ENCODE measurements around the gene ITGB8.

ITGB8 gene

DNA sequence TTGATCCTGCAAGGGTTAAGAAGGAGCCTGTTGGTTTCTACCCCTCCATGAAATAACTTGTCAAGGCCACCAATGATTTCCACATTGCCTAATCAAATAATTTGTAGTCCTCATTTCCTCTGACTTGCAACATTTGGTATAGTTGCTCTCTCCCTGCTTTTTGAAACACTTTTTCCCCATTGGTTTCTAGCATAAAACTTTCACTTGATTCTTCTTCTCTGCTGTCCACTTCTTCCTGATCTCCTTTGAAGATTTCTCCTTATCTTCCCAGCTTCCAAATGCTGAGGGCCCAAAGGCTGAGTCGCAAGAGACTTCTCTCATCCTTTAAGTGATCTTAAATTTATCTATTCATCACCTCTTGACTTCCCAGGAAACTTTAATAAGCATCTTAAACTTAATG, 134.2 kb downstream of the ITGB8 start:
- Histone ChIP-seq H3K4me3 (replicated peaks; ENCODE audit: insufficient read depth, low read length) (no peak overlapping the region), H3K27ac (replicated peaks) (no peak overlapping the region), H3K27me3 (ENCODE audit: insufficient read depth, poor library complexity, severe bottlenecking) (no peaks in the 10 kb centered on the region)
- DNase-seq (ENCODE audit: low read depth in 1 of 2, low spot score in 1 of 2) = no peak
- TF ChIP-seq POLR2AphosphoS5 (IDR thresholded peaks at IDR 0.05; ENCODE audit: low read depth) = no peak
- TF ChIP-seq, protein P1, sequence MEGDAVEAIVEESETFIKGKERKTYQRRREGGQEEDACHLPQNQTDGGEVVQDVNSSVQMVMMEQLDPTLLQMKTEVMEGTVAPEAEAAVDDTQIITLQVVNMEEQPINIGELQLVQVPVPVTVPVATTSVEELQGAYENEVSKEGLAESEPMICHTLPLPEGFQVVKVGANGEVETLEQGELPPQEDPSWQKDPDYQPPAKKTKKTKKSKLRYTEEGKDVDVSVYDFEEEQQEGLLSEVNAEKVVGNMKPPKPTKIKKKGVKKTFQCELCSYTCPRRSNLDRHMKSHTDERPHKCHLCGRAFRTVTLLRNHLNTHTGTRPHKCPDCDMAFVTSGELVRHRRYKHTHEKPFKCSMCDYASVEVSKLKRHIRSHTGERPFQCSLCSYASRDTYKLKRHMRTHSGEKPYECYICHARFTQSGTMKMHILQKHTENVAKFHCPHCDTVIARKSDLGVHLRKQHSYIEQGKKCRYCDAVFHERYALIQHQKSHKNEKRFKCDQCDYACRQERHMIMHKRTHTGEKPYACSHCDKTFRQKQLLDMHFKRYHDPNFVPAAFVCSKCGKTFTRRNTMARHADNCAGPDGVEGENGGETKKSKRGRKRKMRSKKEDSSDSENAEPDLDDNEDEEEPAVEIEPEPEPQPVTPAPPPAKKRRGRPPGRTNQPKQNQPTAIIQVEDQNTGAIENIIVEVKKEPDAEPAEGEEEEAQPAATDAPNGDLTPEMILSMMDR (IDR thresholded peaks at IDR 0.05; ENCODE audit: insufficient read depth, low read length) = no peak
- TF ChIP-seq SPI1 (IDR thresholded peaks at IDR 0.05; ENCODE audit: borderline replicate concordance, low read depth) = no peak
- TF ChIP-seq, protein P2, sequence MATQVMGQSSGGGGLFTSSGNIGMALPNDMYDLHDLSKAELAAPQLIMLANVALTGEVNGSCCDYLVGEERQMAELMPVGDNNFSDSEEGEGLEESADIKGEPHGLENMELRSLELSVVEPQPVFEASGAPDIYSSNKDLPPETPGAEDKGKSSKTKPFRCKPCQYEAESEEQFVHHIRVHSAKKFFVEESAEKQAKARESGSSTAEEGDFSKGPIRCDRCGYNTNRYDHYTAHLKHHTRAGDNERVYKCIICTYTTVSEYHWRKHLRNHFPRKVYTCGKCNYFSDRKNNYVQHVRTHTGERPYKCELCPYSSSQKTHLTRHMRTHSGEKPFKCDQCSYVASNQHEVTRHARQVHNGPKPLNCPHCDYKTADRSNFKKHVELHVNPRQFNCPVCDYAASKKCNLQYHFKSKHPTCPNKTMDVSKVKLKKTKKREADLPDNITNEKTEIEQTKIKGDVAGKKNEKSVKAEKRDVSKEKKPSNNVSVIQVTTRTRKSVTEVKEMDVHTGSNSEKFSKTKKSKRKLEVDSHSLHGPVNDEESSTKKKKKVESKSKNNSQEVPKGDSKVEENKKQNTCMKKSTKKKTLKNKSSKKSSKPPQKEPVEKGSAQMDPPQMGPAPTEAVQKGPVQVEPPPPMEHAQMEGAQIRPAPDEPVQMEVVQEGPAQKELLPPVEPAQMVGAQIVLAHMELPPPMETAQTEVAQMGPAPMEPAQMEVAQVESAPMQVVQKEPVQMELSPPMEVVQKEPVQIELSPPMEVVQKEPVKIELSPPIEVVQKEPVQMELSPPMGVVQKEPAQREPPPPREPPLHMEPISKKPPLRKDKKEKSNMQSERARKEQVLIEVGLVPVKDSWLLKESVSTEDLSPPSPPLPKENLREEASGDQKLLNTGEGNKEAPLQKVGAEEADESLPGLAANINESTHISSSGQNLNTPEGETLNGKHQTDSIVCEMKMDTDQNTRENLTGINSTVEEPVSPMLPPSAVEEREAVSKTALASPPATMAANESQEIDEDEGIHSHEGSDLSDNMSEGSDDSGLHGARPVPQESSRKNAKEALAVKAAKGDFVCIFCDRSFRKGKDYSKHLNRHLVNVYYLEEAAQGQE (IDR thresholded peaks at IDR 0.05; ENCODE audit: insufficient replicate concordance, low read depth) = no peak
